ENCODE measurements around the gene NBEA.

The NBEA gene

GRCh38 chr13:35160896-35161295 lies 218.8 kb downstream of the NBEA start:
- no peak for DNase-seq
- H3K4me1 ChIP-seq = peaks cover 4% of the 10 kb centered on the region; the same call in 1 of the 2 replicates
- no peak overlapping the region for H3K4me3 ChIP-seq (ENCODE audit: low read depth, low read length)
- no peak for TF ChIP-seq CTCF (IDR thresholded peaks at IDR 0.05; ENCODE audit: low read depth, low read length)
- peaks cover 3% of the 10 kb centered on the region; the same call in 1 of the 2 replicates for H3K36me3 ChIP-seq
- no peaks in the 10 kb centered on the region for H3K27me3 ChIP-seq
- H3K9me3 ChIP-seq = no peaks in the 10 kb centered on the region

GRCh38 chr13:35162420-35162819 lies 220.3 kb downstream of the NBEA start:
- TF ChIP-seq CTCF (IDR thresholded peaks at IDR 0.05; ENCODE audit: low read depth, low read length) = no peak
- Histone ChIP-seq H3K4me1 (peaks cover 4% of the 10 kb centered on the region; the same call in 1 of the 2 replicates), H3K27me3 (no peaks in the 10 kb centered on the region), H3K4me3 (ENCODE audit: low read depth, low read length) (no peak overlapping the region), H3K9me3 (no peaks in the 10 kb centered on the region), H3K36me3 (peaks cover 3% of the 10 kb centered on the region; the same call in 1 of the 2 replicates)
- DNase-seq = no peak

- no peak for DNase-seq
Measured at GRCh38 chr13:35163674-35164073, 221.6 kb downstream of the NBEA start.

GRCh38 chr13:35164324-35164932 lies 222.4 kb downstream of the NBEA start:
- no peak for DNase-seq

More at GRCh38 chr13:35163674-35164073, 221.6 kb downstream of the NBEA start:
- peaks cover 3% of the 10 kb centered on the region; the same call in 1 of the 2 replicates for H3K36me3 ChIP-seq
- H3K27me3 ChIP-seq = no peaks in the 10 kb centered on the region
- H3K9me3 ChIP-seq = no peaks in the 10 kb centered on the region
- no peak for TF ChIP-seq CTCF (IDR thresholded peaks at IDR 0.05; ENCODE audit: low read depth, low read length)
- H3K4me1 ChIP-seq = peaks cover 4% of the 10 kb centered on the region; the same call in 1 of the 2 replicates
- H3K4me3 ChIP-seq (ENCODE audit: low read depth, low read length) = no peak overlapping the region

GRCh38 chr13:35165205-35165604 lies 223.1 kb downstream of the NBEA start:
- no peak for DNase-seq
- H3K36me3 ChIP-seq = no peaks in the 10 kb centered on the region; the same call in 1 of the 2 replicates
- no peaks in the 10 kb centered on the region for H3K27me3 ChIP-seq
- no peak overlapping the region for H3K4me3 ChIP-seq (ENCODE audit: low read depth, low read length)
- H3K9me3 ChIP-seq = no peaks in the 10 kb centered on the region
- TF ChIP-seq CTCF (IDR thresholded peaks at IDR 0.05; ENCODE audit: low read depth, low read length) = no peak; the same call in 1 of the 2 replicates
- H3K4me1 ChIP-seq = no peaks in the 10 kb centered on the region

More at GRCh38 chr13:35164324-35164932, 222.4 kb downstream of the NBEA start:
- Histone ChIP-seq H3K4me1 (no peaks in the 10 kb centered on the region; the same call in 1 of the 2 replicates), H3K9me3 (no peaks in the 10 kb centered on the region), H3K27me3 (no peaks in the 10 kb centered on the region), H3K36me3 (peaks cover 3% of the 10 kb centered on the region; the same call in 1 of the 2 replicates), H3K4me3 (ENCODE audit: low read depth, low read length) (no peak overlapping the region)
- peak; percentile 59 for TF ChIP-seq CTCF (IDR thresholded peaks at IDR 0.05; ENCODE audit: low read depth, low read length)

- no peak for TF ChIP-seq CTCF (IDR thresholded peaks at IDR 0.05; ENCODE audit: low read depth, low read length)
- Histone ChIP-seq H3K9me3 (no peaks in the 10 kb centered on the region), H3K4me3 (ENCODE audit: low read depth, low read length) (no peak overlapping the region), H3K36me3 (no peaks in the 10 kb centered on the region), H3K27me3 (no peaks in the 10 kb centered on the region), H3K4me1 (no peaks in the 10 kb centered on the region)
- no peak for DNase-seq
Measured at GRCh38 chr13:35179494-35179893, 237.4 kb downstream of the NBEA start.
